HEK293 (cell line): ENCODE results near the gene SERTAD3.
A peak's percentile ranks its signal among the peaks of the same experiment; 100 is the strongest.

Source experiments
- GLIS2 ChIP-seq: fragments of 450-650 bp; formaldehyde crosslinking; IDR thresholded peaks from 2 replicates; pipeline ENCODE4 v1.5.1; 2016; ENCODE audit warnings: missing biosample characterization, missing genetic modification characterization
- HOXD13 ChIP-seq: sonication (generic); formaldehyde crosslinking; IDR thresholded peaks from 2 replicates; pipeline ENCODE4 v1.8.0; 2022; ENCODE audit warnings: missing genetic modification reagents, borderline replicate concordance
- OSR2 ChIP-seq: fragments of 450-650 bp; formaldehyde crosslinking; IDR thresholded peaks from 2 replicates; pipeline ENCODE4 v1.5.1; 2016; ENCODE audit warnings: missing biosample characterization, missing genetic modification characterization
- SP7 ChIP-seq: fragments of 450-650 bp; formaldehyde crosslinking; IDR thresholded peaks from 2 replicates; pipeline ENCODE4 v1.5.1; 2016; ENCODE audit warnings: missing biosample characterization, missing genetic modification characterization
- ZBTB21 ChIP-seq: fragments of 450-650 bp; formaldehyde crosslinking; IDR thresholded peaks from 2 replicates; pipeline ENCODE4 v1.5.1; 2017; ENCODE audit warnings: missing biosample characterization, missing genetic modification characterization
- ZFP69B ChIP-seq: fragments of 450-650 bp; formaldehyde crosslinking; IDR thresholded peaks from 2 replicates; pipeline ENCODE4 v1.5.1; 2016; ENCODE audit warnings: missing biosample characterization, missing genetic modification characterization
- ZNF214 ChIP-seq: fragments of 450-650 bp; formaldehyde crosslinking; IDR thresholded peaks from 2 replicates; pipeline ENCODE4 v1.5.1; 2017; ENCODE audit warnings: missing biosample characterization, mild to moderate bottlenecking, missing genetic modification characterization, borderline replicate concordance
- ZNF239 ChIP-seq: fragments of 450-650 bp; formaldehyde crosslinking; IDR thresholded peaks from 2 replicates; pipeline ENCODE4 v1.5.1; 2016; ENCODE audit warnings: missing biosample characterization, missing genetic modification characterization
- ZNF24 ChIP-seq: fragments of 450-650 bp; formaldehyde crosslinking; IDR thresholded peaks from 2 replicates; pipeline ENCODE4 v1.5.1; 2016; ENCODE audit warnings: missing biosample characterization, missing genetic modification characterization
- ZNF324 ChIP-seq: fragments of 450-650 bp; formaldehyde crosslinking; IDR thresholded peaks from 2 replicates; pipeline ENCODE4 v1.5.1; 2016; ENCODE audit warnings: missing biosample characterization, missing genetic modification characterization
- ZNF335 ChIP-seq: fragments of 450-650 bp; formaldehyde crosslinking; conservative IDR thresholded peaks from 2 replicates; pipeline ENCODE4 v1.5.1; 2016; ENCODE audit warnings: missing biosample characterization, missing genetic modification characterization
- ZNF426 ChIP-seq: fragments of 450-650 bp; formaldehyde crosslinking; IDR thresholded peaks from 2 replicates; pipeline ENCODE4 v1.5.1; 2017; ENCODE audit warnings: missing biosample characterization, missing genetic modification characterization, mild to moderate bottlenecking, inconsistent platforms, moderate library complexity
- ZNF549 ChIP-seq: fragments of 450-650 bp; IDR thresholded peaks from 2 replicates; pipeline ENCODE4 v1.5.1; 2018; ENCODE audit warnings: missing biosample characterization, missing genetic modification characterization, mild to moderate bottlenecking, inconsistent platforms, moderate library complexity
- ZNF585B ChIP-seq: fragments of 450-650 bp; formaldehyde crosslinking; IDR thresholded peaks from 2 replicates; pipeline ENCODE4 v1.5.1; 2016; ENCODE audit warnings: missing biosample characterization, missing genetic modification characterization
- ZNF596 ChIP-seq: fragments of 450-650 bp; IDR thresholded peaks from 2 replicates; pipeline ENCODE4 v1.5.0; 2018; ENCODE audit warnings: missing biosample characterization, mild to moderate bottlenecking, missing genetic modification characterization, moderate library complexity
- ZNF629 ChIP-seq: fragments of 450-650 bp; formaldehyde crosslinking; IDR thresholded peaks from 2 replicates; pipeline ENCODE4 v1.5.1; 2017; ENCODE audit warnings: missing biosample characterization, missing genetic modification characterization
- ZNF76 ChIP-seq: fragments of 450-650 bp; formaldehyde crosslinking; IDR thresholded peaks from 2 replicates; pipeline ENCODE4; 2016; ENCODE audit warnings: low read depth, missing biosample characterization, missing genetic modification characterization, borderline replicate concordance
- TF ChIP-seq, protein P1 (sequence below): fragments of 450-650 bp; IDR thresholded peaks from 2 replicates; pipeline ENCODE4 v1.5.1; 2018; ENCODE audit warnings: missing biosample characterization, missing genetic modification characterization
- TF ChIP-seq, protein P2 (sequence below): fragments of 450-650 bp; formaldehyde crosslinking; IDR thresholded peaks from 2 replicates; pipeline ENCODE4 v1.5.1; 2016; ENCODE audit warnings: missing biosample characterization, missing genetic modification characterization
- TF ChIP-seq, protein P3 (sequence below): fragments of 450-650 bp; formaldehyde crosslinking; IDR thresholded peaks from 2 replicates; pipeline ENCODE4 v1.5.1; 2016; ENCODE audit warnings: missing biosample characterization, missing genetic modification characterization
- TF ChIP-seq, protein P4 (sequence below): IDR thresholded peaks from 2 replicates; pipeline ENCODE4 v1.6.1; 2011; ENCODE audit warnings: mild to moderate bottlenecking, low read depth, low read length, borderline replicate concordance
- TF ChIP-seq, protein P5 (sequence below): fragments of 450-650 bp; formaldehyde crosslinking; IDR thresholded peaks from 2 replicates; pipeline ENCODE4 v1.5.1; 2016; ENCODE audit warnings: missing biosample characterization, missing genetic modification characterization
- TF ChIP-seq, protein P6 (sequence below): fragments of 450-650 bp; formaldehyde crosslinking; IDR thresholded peaks from 2 replicates; pipeline ENCODE4 v1.5.1; 2017; ENCODE audit warnings: missing biosample characterization, missing genetic modification characterization
- TF ChIP-seq, protein P7 (sequence below): fragments of 450-650 bp; formaldehyde crosslinking; IDR thresholded peaks from 2 replicates; pipeline ENCODE4 v1.5.1; 2016; ENCODE audit warnings: missing biosample characterization, missing genetic modification characterization
- TF ChIP-seq, protein P8 (sequence below): fragments of 450-650 bp; formaldehyde crosslinking; IDR thresholded peaks from 2 replicates; pipeline ENCODE4 v1.5.1; 2016; ENCODE audit warnings: missing biosample characterization, missing genetic modification characterization

The SERTAD3 gene

DNA sequence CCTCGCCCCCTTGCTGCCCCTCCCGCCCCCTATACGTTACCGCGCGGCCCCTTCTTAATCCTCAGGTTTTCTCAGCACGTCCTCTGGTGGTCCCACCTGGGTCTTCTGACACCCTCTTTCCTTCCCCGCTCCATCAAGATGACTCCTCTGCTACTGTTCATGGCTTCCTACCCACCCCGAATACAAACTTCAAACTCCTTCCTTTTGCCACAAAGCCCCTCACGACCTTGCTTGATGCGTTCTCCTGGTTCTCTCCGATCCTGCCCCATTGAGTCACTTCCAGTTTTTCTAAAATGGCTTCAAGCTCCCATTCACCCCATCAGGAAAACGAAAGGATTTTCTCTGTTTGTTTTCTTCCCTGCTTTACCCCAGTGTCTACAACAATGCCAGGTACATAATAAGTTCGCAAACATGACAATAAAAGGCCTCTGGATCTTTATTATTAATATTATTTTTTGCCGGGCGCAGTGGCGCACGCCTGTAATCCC is 734 bp upstream of the SERTAD3 start (continued):
- TF ChIP-seq OSR2 (tag by site-specific recombination) (0 out of 2 replicates have a peak, but pooled peaks have one; percentile 1), ZNF214 (no peak), ZNF239 (tag by site-specific recombination) (no peak), HOXD13 (CRISPR knock-in tag) (no peak), ZBTB21 (tag by site-specific recombination) (no peak), SP7 (tag by site-specific recombination) (0 out of 2 replicates have a peak, but pooled peaks have one; percentile 45), ZNF629 (tag by site-specific recombination) (no peak), ZNF324 (0 out of 2 replicates have a peak, but pooled peaks have one; percentile 8), ZNF335 (tag by site-specific recombination) (peak; percentile 15), ZNF76 (peak; percentile 2; the same call in 1 of the 2 replicates), ZNF426 (tag by site-specific recombination) (no peak), ZNF24 (tag by site-specific recombination) (0 out of 2 replicates have a peak, but pooled peaks have one; percentile 4), ZFP69B (tag by site-specific recombination) (peak; percentile 95), GLIS2 (no peak), ZNF549 (no peak), ZNF596 (tag by site-specific recombination) (no peak), ZNF585B (tag by site-specific recombination) (no peak)
- TF ChIP-seq, protein P1, sequence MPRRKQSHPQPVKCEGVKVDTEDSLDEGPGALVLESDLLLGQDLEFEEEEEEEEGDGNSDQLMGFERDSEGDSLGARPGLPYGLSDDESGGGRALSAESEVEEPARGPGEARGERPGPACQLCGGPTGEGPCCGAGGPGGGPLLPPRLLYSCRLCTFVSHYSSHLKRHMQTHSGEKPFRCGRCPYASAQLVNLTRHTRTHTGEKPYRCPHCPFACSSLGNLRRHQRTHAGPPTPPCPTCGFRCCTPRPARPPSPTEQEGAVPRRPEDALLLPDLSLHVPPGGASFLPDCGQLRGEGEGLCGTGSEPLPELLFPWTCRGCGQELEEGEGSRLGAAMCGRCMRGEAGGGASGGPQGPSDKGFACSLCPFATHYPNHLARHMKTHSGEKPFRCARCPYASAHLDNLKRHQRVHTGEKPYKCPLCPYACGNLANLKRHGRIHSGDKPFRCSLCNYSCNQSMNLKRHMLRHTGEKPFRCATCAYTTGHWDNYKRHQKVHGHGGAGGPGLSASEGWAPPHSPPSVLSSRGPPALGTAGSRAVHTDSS (tag by site-specific recombination) = no peak
- TF ChIP-seq, protein P2, sequence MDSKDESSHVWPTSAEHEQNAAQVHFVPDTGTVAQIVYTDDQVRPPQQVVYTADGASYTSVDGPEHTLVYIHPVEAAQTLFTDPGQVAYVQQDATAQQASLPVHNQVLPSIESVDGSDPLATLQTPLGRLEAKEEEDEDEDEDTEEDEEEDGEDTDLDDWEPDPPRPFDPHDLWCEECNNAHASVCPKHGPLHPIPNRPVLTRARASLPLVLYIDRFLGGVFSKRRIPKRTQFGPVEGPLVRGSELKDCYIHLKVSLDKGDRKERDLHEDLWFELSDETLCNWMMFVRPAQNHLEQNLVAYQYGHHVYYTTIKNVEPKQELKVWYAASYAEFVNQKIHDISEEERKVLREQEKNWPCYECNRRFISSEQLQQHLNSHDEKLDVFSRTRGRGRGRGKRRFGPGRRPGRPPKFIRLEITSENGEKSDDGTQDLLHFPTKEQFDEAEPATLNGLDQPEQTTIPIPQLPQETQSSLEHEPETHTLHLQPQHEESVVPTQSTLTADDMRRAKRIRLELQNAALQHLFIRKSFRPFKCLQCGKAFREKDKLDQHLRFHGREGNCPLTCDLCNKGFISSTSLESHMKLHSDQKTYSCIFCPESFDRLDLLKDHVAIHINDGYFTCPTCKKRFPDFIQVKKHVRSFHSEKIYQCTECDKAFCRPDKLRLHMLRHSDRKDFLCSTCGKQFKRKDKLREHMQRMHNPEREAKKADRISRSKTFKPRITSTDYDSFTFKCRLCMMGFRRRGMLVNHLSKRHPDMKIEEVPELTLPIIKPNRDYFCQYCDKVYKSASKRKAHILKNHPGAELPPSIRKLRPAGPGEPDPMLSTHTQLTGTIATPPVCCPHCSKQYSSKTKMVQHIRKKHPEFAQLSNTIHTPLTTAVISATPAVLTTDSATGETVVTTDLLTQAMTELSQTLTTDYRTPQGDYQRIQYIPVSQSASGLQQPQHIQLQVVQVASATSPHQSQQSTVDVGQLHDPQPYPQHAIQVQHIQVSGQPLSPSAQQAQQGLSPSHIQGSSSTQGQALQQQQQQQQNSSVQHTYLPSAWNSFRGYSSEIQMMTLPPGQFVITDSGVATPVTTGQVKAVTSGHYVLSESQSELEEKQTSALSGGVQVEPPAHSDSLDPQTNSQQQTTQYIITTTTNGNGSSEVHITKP (tag by site-specific recombination) = no peak
- TF ChIP-seq, protein P3, sequence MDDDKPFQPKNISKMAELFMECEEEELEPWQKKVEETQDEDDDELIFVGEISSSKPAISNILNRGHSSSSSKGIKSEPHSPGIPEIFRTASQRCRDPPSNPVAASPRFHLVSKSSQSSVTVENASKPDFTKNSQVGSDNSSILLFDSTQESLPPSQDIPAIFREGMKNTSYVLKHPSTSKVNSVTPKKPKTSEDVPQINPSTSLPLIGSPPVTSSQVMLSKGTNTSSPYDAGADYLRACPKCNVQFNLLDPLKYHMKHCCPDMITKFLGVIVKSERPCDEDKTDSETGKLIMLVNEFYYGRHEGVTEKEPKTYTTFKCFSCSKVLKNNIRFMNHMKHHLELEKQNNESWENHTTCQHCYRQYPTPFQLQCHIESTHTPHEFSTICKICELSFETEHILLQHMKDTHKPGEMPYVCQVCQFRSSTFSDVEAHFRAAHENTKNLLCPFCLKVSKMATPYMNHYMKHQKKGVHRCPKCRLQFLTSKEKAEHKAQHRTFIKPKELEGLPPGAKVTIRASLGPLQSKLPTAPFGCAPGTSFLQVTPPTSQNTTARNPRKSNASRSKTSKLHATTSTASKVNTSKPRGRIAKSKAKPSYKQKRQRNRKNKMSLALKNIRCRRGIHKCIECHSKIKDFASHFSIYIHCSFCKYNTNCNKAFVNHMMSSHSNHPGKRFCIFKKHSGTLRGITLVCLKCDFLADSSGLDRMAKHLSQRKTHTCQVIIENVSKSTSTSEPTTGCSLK (tag by site-specific recombination) = no peak
- TF ChIP-seq, protein P4, sequence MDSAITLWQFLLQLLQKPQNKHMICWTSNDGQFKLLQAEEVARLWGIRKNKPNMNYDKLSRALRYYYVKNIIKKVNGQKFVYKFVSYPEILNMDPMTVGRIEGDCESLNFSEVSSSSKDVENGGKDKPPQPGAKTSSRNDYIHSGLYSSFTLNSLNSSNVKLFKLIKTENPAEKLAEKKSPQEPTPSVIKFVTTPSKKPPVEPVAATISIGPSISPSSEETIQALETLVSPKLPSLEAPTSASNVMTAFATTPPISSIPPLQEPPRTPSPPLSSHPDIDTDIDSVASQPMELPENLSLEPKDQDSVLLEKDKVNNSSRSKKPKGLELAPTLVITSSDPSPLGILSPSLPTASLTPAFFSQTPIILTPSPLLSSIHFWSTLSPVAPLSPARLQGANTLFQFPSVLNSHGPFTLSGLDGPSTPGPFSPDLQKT = no peak
- TF ChIP-seq, protein P5, sequence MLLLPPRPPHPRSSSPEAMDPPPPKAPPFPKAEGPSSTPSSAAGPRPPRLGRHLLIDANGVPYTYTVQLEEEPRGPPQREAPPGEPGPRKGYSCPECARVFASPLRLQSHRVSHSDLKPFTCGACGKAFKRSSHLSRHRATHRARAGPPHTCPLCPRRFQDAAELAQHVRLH (tag by site-specific recombination) = 0 out of 2 replicates have a peak, but pooled peaks have one; percentile 0
- TF ChIP-seq, protein P6, sequence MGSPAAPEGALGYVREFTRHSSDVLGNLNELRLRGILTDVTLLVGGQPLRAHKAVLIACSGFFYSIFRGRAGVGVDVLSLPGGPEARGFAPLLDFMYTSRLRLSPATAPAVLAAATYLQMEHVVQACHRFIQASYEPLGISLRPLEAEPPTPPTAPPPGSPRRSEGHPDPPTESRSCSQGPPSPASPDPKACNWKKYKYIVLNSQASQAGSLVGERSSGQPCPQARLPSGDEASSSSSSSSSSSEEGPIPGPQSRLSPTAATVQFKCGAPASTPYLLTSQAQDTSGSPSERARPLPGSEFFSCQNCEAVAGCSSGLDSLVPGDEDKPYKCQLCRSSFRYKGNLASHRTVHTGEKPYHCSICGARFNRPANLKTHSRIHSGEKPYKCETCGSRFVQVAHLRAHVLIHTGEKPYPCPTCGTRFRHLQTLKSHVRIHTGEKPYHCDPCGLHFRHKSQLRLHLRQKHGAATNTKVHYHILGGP (tag by site-specific recombination) = no peak
- TF ChIP-seq, protein P7, sequence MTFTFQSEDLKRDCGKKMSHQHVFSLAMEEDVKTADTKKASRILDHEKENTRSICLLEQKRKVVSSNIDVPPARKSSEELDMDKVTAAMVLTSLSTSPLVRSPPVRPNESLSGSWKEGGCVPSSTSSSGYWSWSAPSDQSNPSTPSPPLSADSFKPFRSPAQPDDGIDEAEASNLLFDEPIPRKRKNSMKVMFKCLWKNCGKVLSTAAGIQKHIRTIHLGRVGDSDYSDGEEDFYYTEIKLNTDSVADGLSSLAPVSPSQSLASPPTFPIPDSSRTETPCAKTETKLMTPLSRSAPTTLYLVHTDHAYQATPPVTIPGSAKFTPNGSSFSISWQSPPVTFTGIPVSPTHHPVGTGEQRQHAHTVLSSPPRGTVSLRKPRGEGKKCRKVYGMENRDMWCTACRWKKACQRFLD (tag by site-specific recombination) = no peak
- TF ChIP-seq, protein P8, sequence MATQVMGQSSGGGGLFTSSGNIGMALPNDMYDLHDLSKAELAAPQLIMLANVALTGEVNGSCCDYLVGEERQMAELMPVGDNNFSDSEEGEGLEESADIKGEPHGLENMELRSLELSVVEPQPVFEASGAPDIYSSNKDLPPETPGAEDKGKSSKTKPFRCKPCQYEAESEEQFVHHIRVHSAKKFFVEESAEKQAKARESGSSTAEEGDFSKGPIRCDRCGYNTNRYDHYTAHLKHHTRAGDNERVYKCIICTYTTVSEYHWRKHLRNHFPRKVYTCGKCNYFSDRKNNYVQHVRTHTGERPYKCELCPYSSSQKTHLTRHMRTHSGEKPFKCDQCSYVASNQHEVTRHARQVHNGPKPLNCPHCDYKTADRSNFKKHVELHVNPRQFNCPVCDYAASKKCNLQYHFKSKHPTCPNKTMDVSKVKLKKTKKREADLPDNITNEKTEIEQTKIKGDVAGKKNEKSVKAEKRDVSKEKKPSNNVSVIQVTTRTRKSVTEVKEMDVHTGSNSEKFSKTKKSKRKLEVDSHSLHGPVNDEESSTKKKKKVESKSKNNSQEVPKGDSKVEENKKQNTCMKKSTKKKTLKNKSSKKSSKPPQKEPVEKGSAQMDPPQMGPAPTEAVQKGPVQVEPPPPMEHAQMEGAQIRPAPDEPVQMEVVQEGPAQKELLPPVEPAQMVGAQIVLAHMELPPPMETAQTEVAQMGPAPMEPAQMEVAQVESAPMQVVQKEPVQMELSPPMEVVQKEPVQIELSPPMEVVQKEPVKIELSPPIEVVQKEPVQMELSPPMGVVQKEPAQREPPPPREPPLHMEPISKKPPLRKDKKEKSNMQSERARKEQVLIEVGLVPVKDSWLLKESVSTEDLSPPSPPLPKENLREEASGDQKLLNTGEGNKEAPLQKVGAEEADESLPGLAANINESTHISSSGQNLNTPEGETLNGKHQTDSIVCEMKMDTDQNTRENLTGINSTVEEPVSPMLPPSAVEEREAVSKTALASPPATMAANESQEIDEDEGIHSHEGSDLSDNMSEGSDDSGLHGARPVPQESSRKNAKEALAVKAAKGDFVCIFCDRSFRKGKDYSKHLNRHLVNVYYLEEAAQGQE (tag by site-specific recombination) = no peak
